HFFc6 (cell line): Measurements from ENCODE around the gene EIF3L. TPM values are rescaled to one million over a fixed set of nuclear protein-coding genes. Genes with fewer than 3 reads are reported as not detected.

Source experiments
- DNase-seq: peaks from one replicate; pipeline ENCODE4 v3.0.0-alpha.2; 2018
- H3K27ac Mint-ChIP-seq: 2 replicates; pipeline ENCODE4 v1.8.0; 2020; ENCODE audit warnings: mild to moderate bottlenecking, mixed read lengths
- H3K27me3 Mint-ChIP-seq: 2 replicates; pipeline ENCODE4 v1.8.0; 2021; ENCODE audit warnings: mild to moderate bottlenecking, moderate library complexity, mixed read lengths; ENCODE audit not compliant: insufficient read depth
- H3K36me3 Mint-ChIP-seq: 2 replicates; pipeline ENCODE4 v1.8.0; 2021; ENCODE audit warnings: low read depth, mixed read lengths
- H3K4me1 Mint-ChIP-seq: 2 replicates; pipeline ENCODE4 v1.8.0; 2020; ENCODE audit warnings: low read depth, mixed read lengths
- H3K4me3 Mint-ChIP-seq: 2 replicates; pipeline ENCODE4 v1.8.0; 2020; ENCODE audit warnings: mild to moderate bottlenecking, moderate library complexity, mixed read lengths
- H3K9me3 Mint-ChIP-seq: 2 replicates; pipeline ENCODE4 v1.8.0; 2020; ENCODE audit warnings: mild to moderate bottlenecking, mixed read lengths
- total RNA-seq, 6 experiments: library from RNA; stranded (reverse); fragmentation: NEBNext Ultra II Directional; extraction: Animal tissue kit (Norgen Biotek cat#: 25700); gene quantifications; 2 replicates in 1 of 6; 3 replicates in 5 of 6; pipeline ENCODE4 v1.2.3, GENCODE V29; 2021
- TF ChIP-seq, protein P1 (sequence below): fragments of 200-600 bp; sonication (generic); IDR thresholded peaks from 2 replicates; pipeline ENCODE4 v1.5.0; 2021; ENCODE audit warnings: antibody characterized with exemption, mild to moderate bottlenecking

EIF3L gene
- total RNA-seq, 6 experiments from 2014 or later = 306 to 371 (median 357) TPM

DNA sequence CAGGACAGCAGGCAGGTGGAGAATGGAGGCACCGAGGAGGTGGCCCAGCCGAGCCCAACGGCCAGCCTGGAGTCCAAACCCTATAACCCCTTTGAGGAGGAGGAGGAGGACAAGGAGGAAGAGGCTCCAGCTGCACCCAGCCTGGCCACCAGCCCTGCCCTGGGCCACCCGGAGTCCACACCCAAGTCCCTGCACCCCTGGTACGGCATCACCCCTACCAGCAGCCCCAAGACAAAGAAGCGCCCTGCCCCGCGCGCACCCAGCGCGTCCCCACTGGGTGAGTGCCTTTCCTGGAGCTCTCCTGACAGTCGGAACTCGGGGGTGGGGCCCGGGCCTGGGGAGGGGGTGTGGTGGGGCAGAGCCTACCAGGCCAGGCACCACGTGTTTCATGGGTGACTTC, 76.5 kb downstream of the EIF3L start:
- TF ChIP-seq, protein P1, sequence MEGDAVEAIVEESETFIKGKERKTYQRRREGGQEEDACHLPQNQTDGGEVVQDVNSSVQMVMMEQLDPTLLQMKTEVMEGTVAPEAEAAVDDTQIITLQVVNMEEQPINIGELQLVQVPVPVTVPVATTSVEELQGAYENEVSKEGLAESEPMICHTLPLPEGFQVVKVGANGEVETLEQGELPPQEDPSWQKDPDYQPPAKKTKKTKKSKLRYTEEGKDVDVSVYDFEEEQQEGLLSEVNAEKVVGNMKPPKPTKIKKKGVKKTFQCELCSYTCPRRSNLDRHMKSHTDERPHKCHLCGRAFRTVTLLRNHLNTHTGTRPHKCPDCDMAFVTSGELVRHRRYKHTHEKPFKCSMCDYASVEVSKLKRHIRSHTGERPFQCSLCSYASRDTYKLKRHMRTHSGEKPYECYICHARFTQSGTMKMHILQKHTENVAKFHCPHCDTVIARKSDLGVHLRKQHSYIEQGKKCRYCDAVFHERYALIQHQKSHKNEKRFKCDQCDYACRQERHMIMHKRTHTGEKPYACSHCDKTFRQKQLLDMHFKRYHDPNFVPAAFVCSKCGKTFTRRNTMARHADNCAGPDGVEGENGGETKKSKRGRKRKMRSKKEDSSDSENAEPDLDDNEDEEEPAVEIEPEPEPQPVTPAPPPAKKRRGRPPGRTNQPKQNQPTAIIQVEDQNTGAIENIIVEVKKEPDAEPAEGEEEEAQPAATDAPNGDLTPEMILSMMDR = no peak
- no peaks in the 10 kb centered on the region for H3K9me3 Mint-ChIP-seq
- peaks cover 10% of the 10 kb centered on the region for H3K36me3 Mint-ChIP-seq
- no peaks in the 10 kb centered on the region; the same call in 1 of the 2 replicates for H3K27me3 Mint-ChIP-seq
- peaks cover 5% of the 10 kb centered on the region for H3K4me1 Mint-ChIP-seq
- no peak overlapping the region for H3K4me3 Mint-ChIP-seq
- no peak overlapping the region for H3K27ac Mint-ChIP-seq
- no peak for DNase-seq

DNA sequence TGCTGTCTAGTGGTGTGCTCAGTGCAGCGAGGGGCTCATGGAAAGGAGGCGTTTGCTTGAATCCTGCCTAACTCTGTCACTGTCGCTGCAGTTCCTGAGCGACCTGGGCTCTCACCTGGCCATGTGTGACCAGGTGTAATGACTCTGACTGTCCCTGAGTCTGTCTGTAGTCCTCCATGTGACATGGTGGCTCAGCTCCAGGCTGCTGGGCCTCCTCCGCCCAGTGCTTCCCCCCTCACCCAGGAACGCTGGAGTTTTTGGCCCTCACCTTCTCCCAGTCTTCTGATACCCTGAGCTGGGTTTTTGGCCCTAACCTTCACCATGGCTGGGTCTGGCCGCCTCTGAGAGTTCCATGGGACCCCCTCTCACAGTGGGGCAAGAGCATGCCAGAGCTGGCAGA, 77.1 kb downstream of the EIF3L start:
- Mint-ChIP-seq H3K4me1 (peaks cover 9% of the 10 kb centered on the region), H3K36me3 (peaks cover 10% of the 10 kb centered on the region), H3K4me3 (no peak overlapping the region), H3K27me3 (no peaks in the 10 kb centered on the region; the same call in 1 of the 2 replicates), H3K27ac (no peak overlapping the region), H3K9me3 (no peaks in the 10 kb centered on the region)
- TF ChIP-seq, protein P1 = no peak
- no peak for DNase-seq

DNA sequence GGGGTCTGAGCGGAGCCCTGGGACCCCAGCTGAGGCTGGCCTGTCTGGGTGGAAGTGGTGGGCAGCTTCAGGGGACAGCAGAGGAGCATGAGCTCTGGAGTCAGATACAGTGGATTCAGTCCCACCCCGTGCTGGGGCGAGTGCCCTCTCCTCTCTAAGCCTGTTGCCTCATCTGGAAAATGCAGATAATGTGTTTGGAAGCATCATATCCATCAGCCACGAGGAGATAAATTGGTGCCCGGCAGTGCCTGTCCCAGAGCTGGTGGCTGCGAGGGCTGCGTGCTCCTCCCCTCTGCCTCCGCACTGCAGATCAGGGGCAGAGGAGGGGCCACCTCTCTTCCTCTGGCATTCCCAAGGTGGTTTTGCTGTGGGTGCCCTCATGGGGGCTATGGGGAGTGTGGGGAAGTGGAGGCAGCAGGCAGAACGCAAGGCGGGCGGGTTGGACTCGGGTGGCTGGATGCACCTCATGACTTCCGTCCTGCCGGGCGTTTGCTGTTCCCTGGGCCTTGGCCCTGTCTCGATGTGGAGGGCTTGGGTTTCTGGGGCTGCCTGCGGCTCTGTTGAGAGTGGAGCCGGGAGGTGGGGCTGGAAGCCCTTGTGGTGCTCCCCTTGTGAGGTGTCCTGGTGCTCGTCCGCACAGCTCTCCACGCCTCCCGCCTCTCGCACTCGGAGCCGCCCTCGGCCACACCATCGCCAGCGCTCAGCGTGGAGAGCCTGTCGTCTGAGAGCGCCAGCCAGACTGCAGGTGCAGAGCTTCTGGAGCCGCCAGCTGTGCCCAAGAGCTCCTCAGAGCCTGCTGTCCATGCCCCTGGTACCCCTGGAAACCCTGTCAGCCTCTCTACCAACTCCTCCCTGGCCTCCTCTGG, 77.8 kb downstream of the EIF3L start:
- Mint-ChIP-seq H3K4me3 (no peak overlapping the region), H3K36me3 (peaks cover 10% of the 10 kb centered on the region), H3K9me3 (no peaks in the 10 kb centered on the region)

DNA sequence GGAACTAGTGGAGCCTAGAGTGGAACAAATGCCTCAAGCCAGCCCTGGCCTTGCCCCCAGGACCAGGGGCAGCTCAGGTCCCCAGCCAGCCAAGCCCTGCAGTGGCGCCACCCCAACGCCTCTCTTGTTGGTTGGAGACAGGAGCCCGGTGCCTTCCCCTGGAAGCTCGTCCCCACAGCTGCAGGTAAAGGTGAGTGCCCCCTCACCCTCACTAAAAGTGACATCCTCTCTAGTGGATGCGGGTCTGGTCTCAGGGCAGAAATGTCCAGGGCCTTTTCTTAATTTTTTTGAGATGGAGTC, 78.4 kb downstream of the EIF3L start:
- DNase-seq = no peak
- Mint-ChIP-seq H3K9me3 (no peaks in the 10 kb centered on the region), H3K36me3 (peaks cover 10% of the 10 kb centered on the region), H3K27ac (no peak overlapping the region), H3K4me1 (peaks cover 9% of the 10 kb centered on the region), H3K27me3 (no peaks in the 10 kb centered on the region; the same call in 1 of the 2 replicates), H3K4me3 (no peak overlapping the region)
- TF ChIP-seq, protein P1 = no peak

More for the DNA sequence above, 77.8 kb downstream of the EIF3L start:
- TF ChIP-seq, protein P1 = no peak
- no peaks in the 10 kb centered on the region; the same call in 1 of the 2 replicates for H3K27me3 Mint-ChIP-seq
- H3K27ac Mint-ChIP-seq = no peak overlapping the region
- H3K4me1 Mint-ChIP-seq = peaks cover 9% of the 10 kb centered on the region
- DNase-seq = no peak

DNA sequence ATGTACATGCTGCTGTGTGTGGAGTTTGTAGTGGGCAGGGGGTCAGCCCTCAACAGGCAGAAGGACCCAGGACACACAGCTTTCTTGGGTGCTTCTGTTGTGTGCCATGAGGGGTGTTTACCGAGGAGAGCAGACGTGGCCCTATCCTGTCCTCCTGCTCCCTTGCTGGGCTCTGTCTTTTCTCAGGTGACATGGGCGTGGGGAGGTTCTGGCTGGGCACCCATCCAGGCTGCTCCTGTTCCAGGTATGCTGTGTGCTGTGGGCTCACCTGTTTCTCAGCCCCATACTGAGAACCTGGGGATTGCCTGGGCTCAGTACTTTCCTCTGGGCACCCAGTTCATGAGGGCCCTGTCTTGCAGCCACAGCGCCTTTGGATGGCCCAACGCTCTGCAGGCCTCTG, 80.2 kb downstream of the EIF3L start:
- H3K36me3 Mint-ChIP-seq = peaks cover 14% of the 10 kb centered on the region
- DNase-seq = no peak
- TF ChIP-seq, protein P1 = no peak
- H3K4me3 Mint-ChIP-seq = no peak overlapping the region
- peaks cover 27% of the 10 kb centered on the region for H3K4me1 Mint-ChIP-seq
- no peak overlapping the region for H3K27ac Mint-ChIP-seq
- H3K9me3 Mint-ChIP-seq = no peaks in the 10 kb centered on the region
- H3K27me3 Mint-ChIP-seq = no peaks in the 10 kb centered on the region; the same call in none of the 2 replicates
